Measurements from ENCODE around the gene HBA2.
A peak's percentile ranks its signal among the peaks of the same experiment; 100 is the strongest.

The HBA2 gene

GRCh38 chr16:138049-138417 lies 34.6 kb upstream of the HBA2 start:
- no peaks in the 10 kb centered on the region for H3K9me2 ChIP-seq (ENCODE audit: low read depth, low read length)
- H3F3A ChIP-seq (ENCODE audit: insufficient read depth, low read length), result peaks cover 6% of the 10 kb centered on the region; the same call in 1 of the 2 replicates
- peak overlapping the region; percentile 66 for H3K4me2 ChIP-seq (ENCODE audit: low read length)
- H3K79me2 ChIP-seq (ENCODE audit: insufficient read depth, low read length), result peaks cover 9% of the 10 kb centered on the region
- no peaks in the 10 kb centered on the region for H3K9me3 ChIP-seq (ENCODE audit: low read length)
- H3K4me1 ChIP-seq (ENCODE audit: insufficient read depth, low read length, severe bottlenecking), result peaks cover 8% of the 10 kb centered on the region
- TF ChIP-seq CTCF (IDR thresholded peaks at IDR 0.05; ENCODE audit: low read length) (no peak), EZH2 (IDR thresholded peaks at IDR 0.05; ENCODE audit: borderline replicate concordance, low read length) (no peak)
- no peak overlapping the region for H2AFZ ChIP-seq (ENCODE audit: low read length)
- H3K9ac ChIP-seq (ENCODE audit: low read length), result peak overlapping the region; percentile 90
- no peaks in the 10 kb centered on the region for H4K20me1 ChIP-seq (ENCODE audit: insufficient read depth, low read length)
- peak overlapping the region; percentile 88 for H3K4me3 ChIP-seq (ENCODE audit: low read depth, low read length, poor library complexity, severe bottlenecking)
- no peaks in the 10 kb centered on the region for H3K27me3 ChIP-seq (ENCODE audit: insufficient read depth, low read length)
- H3K36me3 ChIP-seq (ENCODE audit: insufficient read depth, low read length), result no peaks in the 10 kb centered on the region
- peak overlapping the region; percentile 63 for H3K27ac ChIP-seq (ENCODE audit: low read depth, low read length, poor library complexity, severe bottlenecking)

GRCh38 chr16:140175-140857 lies 32.4 kb upstream of the HBA2 start:
- no peak overlapping the region for H3K4me3 ChIP-seq (ENCODE audit: low read depth, low read length, poor library complexity, severe bottlenecking)
- no peaks in the 10 kb centered on the region for H4K20me1 ChIP-seq (ENCODE audit: insufficient read depth, low read length)
- H2AFZ ChIP-seq (ENCODE audit: low read length), result no peak overlapping the region
- TF ChIP-seq EZH2 (IDR thresholded peaks at IDR 0.05; ENCODE audit: borderline replicate concordance, low read length) (no peak), CTCF (IDR thresholded peaks at IDR 0.05; ENCODE audit: low read length) (no peak)
- no peaks in the 10 kb centered on the region for H3K36me3 ChIP-seq (ENCODE audit: insufficient read depth, low read length)
- no peak overlapping the region for H3K27ac ChIP-seq (ENCODE audit: low read depth, low read length, poor library complexity, severe bottlenecking)
- H3K4me1 ChIP-seq (ENCODE audit: insufficient read depth, low read length, severe bottlenecking), result peaks cover 8% of the 10 kb centered on the region
- peaks cover 6% of the 10 kb centered on the region; the same call in 1 of the 2 replicates for H3F3A ChIP-seq (ENCODE audit: insufficient read depth, low read length)
- H3K9me3 ChIP-seq (ENCODE audit: low read length), result no peaks in the 10 kb centered on the region
- H3K9me2 ChIP-seq (ENCODE audit: low read depth, low read length), result no peaks in the 10 kb centered on the region
- peaks cover 9% of the 10 kb centered on the region for H3K79me2 ChIP-seq (ENCODE audit: insufficient read depth, low read length)
- no peak overlapping the region for H3K9ac ChIP-seq (ENCODE audit: low read length)
- H3K27me3 ChIP-seq (ENCODE audit: insufficient read depth, low read length), result no peaks in the 10 kb centered on the region
- no peak overlapping the region for H3K4me2 ChIP-seq (ENCODE audit: low read length)

- H3K4me2 ChIP-seq (ENCODE audit: low read length), result no peak overlapping the region
- H2AFZ ChIP-seq (ENCODE audit: low read length), result no peak overlapping the region
- H3F3A ChIP-seq (ENCODE audit: insufficient read depth, low read length), result peaks cover 6% of the 10 kb centered on the region; the same call in 1 of the 2 replicates
- H3K27ac ChIP-seq (ENCODE audit: low read depth, low read length, poor library complexity, severe bottlenecking), result no peak overlapping the region
- H4K20me1 ChIP-seq (ENCODE audit: insufficient read depth, low read length), result no peaks in the 10 kb centered on the region
- peaks cover 7% of the 10 kb centered on the region for H3K4me1 ChIP-seq (ENCODE audit: insufficient read depth, low read length, severe bottlenecking)
- TF ChIP-seq EZH2 (IDR thresholded peaks at IDR 0.05; ENCODE audit: borderline replicate concordance, low read length) (no peak), CTCF (IDR thresholded peaks at IDR 0.05; ENCODE audit: low read length) (no peak)
- H3K9ac ChIP-seq (ENCODE audit: low read length), result no peak overlapping the region
- H3K27me3 ChIP-seq (ENCODE audit: insufficient read depth, low read length), result no peaks in the 10 kb centered on the region; the same call in 1 of the 2 replicates
- no peak overlapping the region for H3K4me3 ChIP-seq (ENCODE audit: low read depth, low read length, poor library complexity, severe bottlenecking)
- no peaks in the 10 kb centered on the region for H3K9me3 ChIP-seq (ENCODE audit: low read length)
- no peaks in the 10 kb centered on the region for H3K36me3 ChIP-seq (ENCODE audit: insufficient read depth, low read length)
- H3K79me2 ChIP-seq (ENCODE audit: insufficient read depth, low read length), result peaks cover 3% of the 10 kb centered on the region; the same call in 1 of the 2 replicates
- no peaks in the 10 kb centered on the region for H3K9me2 ChIP-seq (ENCODE audit: low read depth, low read length)
Measured at GRCh38 chr16:142405-142967, 30.2 kb upstream of the HBA2 start.

Data from OCI-LY1 (cell line).